OCI-LY3 (cell line): ENCODE measurements around the gene TRPC4AP.

Experiments
- H2AFZ ChIP-seq: fragments of 200-600, 300-600 bp; shearing (Covaris generic); 2 replicates; pipeline ENCODE4 v1.6.0; 2014; ENCODE audit warnings: antibody characterized with exemption, low read depth, low read length
- H3K27ac ChIP-seq: fragments of 200-600, 300-600 bp; sonication (generic); 2 replicates; pipeline ENCODE4 v1.5.1; 2014; ENCODE audit warnings: mild to moderate bottlenecking, low read length, moderate library complexity, mixed read lengths
- H3K27me3 ChIP-seq: fragments of 200-600, 300-600 bp; sonication (generic); 2 replicates; pipeline ENCODE4 v1.6.1; 2014; ENCODE audit warnings: low read depth, low read length, mixed read lengths
- H3K36me3 ChIP-seq: fragments of 200-600, 300-600 bp; sonication (generic); replicated peaks from 2 replicates; pipeline ENCODE3; 2014; ENCODE audit warnings: low read depth, low read length, mixed read lengths
- H3K4me1 ChIP-seq: fragments of 300-600, 200-600 bp; sonication (generic); 2 replicates; pipeline ENCODE4 v1.6.1; 2014; ENCODE audit warnings: low read length, mixed read lengths
- H3K4me2 ChIP-seq: fragments of 200-600, 300-600 bp; sonication (generic); 2 replicates; pipeline ENCODE4 v1.6.1; 2014; ENCODE audit warnings: low read length, mixed read lengths
- H3K4me3 ChIP-seq: fragments of 300-600, 200-600 bp; sonication (generic); 2 replicates; pipeline ENCODE4 v1.5.1; 2014; ENCODE audit warnings: antibody characterized with exemption, mild to moderate bottlenecking, low read length, moderate library complexity
- H3K79me2 ChIP-seq: fragments of 300-600, 200-600 bp; shearing (Covaris generic); 2 replicates; pipeline ENCODE4 v1.6.1; 2014; ENCODE audit warnings: mild to moderate bottlenecking, low read length, mixed read lengths
- H3K9ac ChIP-seq: fragments of 300-600, 200-600 bp; shearing (Covaris generic); 2 replicates; pipeline ENCODE4 v1.6.0; 2014; ENCODE audit warnings: mild to moderate bottlenecking, low read length, moderate library complexity
- H3K9me3 ChIP-seq: fragments of 200-600, 300-600 bp; shearing (Covaris generic); 2 replicates; pipeline ENCODE4 v1.6.1; 2014; ENCODE audit warnings: low read length, mixed read lengths; ENCODE audit not compliant: insufficient read depth
- H4K20me1 ChIP-seq: fragments of 200-600, 300-600 bp; sonication (generic); 2 replicates; pipeline ENCODE4 v1.6.1; 2016; ENCODE audit warnings: low read length, mixed read lengths; ENCODE audit not compliant: insufficient read depth
- CTCF ChIP-seq: fragments of 200-600, 300-600 bp; sonication (generic); IDR thresholded peaks from 2 replicates; pipeline ENCODE4 v1.5.1; 2014; ENCODE audit warnings: antibody characterized with exemption, low read length, low read depth
- EZH2phosphoT487 ChIP-seq: fragments of 200-600 bp; shearing (Covaris generic); IDR thresholded peaks from 2 replicates; pipeline ENCODE4 v1.6.1; 2018; ENCODE audit warnings: antibody characterized with exemption, mixed run types, low read depth

The TRPC4AP gene

GRCh38 chr20:34993941-34994508, 98.6 kb downstream of the TRPC4AP start:
- Histone ChIP-seq H3K4me3 (no peak overlapping the region), H3K27me3 (no peaks in the 10 kb centered on the region), H3K9ac (no peak overlapping the region), H3K4me1 (no peaks in the 10 kb centered on the region), H3K27ac (no peak overlapping the region), H2AFZ (no peak overlapping the region), H3K36me3 (peaks cover 26% of the 10 kb centered on the region), H3K4me2 (no peak overlapping the region), H3K79me2 (no peaks in the 10 kb centered on the region), H4K20me1 (no peaks in the 10 kb centered on the region), H3K9me3 (no peaks in the 10 kb centered on the region)
- TF ChIP-seq CTCF = no peak

GRCh38 chr20:34992751-34993417, 99.7 kb downstream of the TRPC4AP start:
- Histone ChIP-seq H3K4me2 (no peak overlapping the region), H3K27ac (no peak overlapping the region), H3K79me2 (no peaks in the 10 kb centered on the region), H3K4me3 (no peak overlapping the region), H3K27me3 (no peaks in the 10 kb centered on the region), H3K4me1 (no peaks in the 10 kb centered on the region), H4K20me1 (no peaks in the 10 kb centered on the region), H2AFZ (no peak overlapping the region), H3K9ac (no peak overlapping the region), H3K36me3 (peaks cover 23% of the 10 kb centered on the region), H3K9me3 (no peaks in the 10 kb centered on the region)
- no peak for TF ChIP-seq EZH2phosphoT487

- no peaks in the 10 kb centered on the region for H3K4me1 ChIP-seq
- H2AFZ ChIP-seq = no peak overlapping the region
- no peak overlapping the region for H3K9ac ChIP-seq
- no peak overlapping the region for H3K27ac ChIP-seq
- H3K27me3 ChIP-seq = no peaks in the 10 kb centered on the region
- H4K20me1 ChIP-seq = no peaks in the 10 kb centered on the region
- no peaks in the 10 kb centered on the region for H3K79me2 ChIP-seq
- H3K9me3 ChIP-seq = no peaks in the 10 kb centered on the region
- H3K4me3 ChIP-seq = no peak overlapping the region
- TF ChIP-seq EZH2phosphoT487 (no peak), CTCF (no peak)
- H3K4me2 ChIP-seq = no peak overlapping the region
- peaks cover 14% of the 10 kb centered on the region for H3K36me3 ChIP-seq
Observed at GRCh38 chr20:34990661-34991214, 101.9 kb downstream of the TRPC4AP start.

- no peak for TF ChIP-seq CTCF
- TF ChIP-seq EZH2phosphoT487 = no peak
- H3K4me3 ChIP-seq = no peak overlapping the region
- H4K20me1 ChIP-seq = no peaks in the 10 kb centered on the region
- H3K4me1 ChIP-seq = no peaks in the 10 kb centered on the region
- H3K27ac ChIP-seq = no peak overlapping the region
- H3K9ac ChIP-seq = no peak overlapping the region
- no peaks in the 10 kb centered on the region for H3K79me2 ChIP-seq
- H3K27me3 ChIP-seq = no peaks in the 10 kb centered on the region
- peaks cover 13% of the 10 kb centered on the region for H3K36me3 ChIP-seq
- no peak overlapping the region for H3K4me2 ChIP-seq
- no peaks in the 10 kb centered on the region for H3K9me3 ChIP-seq
- no peak overlapping the region for H2AFZ ChIP-seq
Observed at GRCh38 chr20:34990231-34990630, 102.4 kb downstream of the TRPC4AP start.
